Left ventricle myocardium inferior (tissue), 1 donor: ENCODE results near the gene PCNX3. TPM values are rescaled to one million over a fixed set of nuclear protein-coding genes. Genes with fewer than 3 reads are reported as not detected.

Experiments used
- DNase-seq: peaks from one replicate; pipeline ENCODE4 v3.0.0-alpha.2; 2020
- H3K27ac ChIP-seq: fragments of 200-600 bp; replicated peaks from 2 replicates; pipeline ENCODE4 v1.8.0; 2021
- H3K27me3 ChIP-seq: fragments of 200-600 bp; 2 replicates; pipeline ENCODE4 v1.8.0; 2021; ENCODE audit warnings: low read depth
- H3K36me3 ChIP-seq: fragments of 200-600 bp; 2 replicates; pipeline ENCODE4 v1.8.0; 2021
- H3K4me1 ChIP-seq: fragments of 200-600 bp; 2 replicates; pipeline ENCODE4 v1.8.0; 2021
- H3K4me3 ChIP-seq: fragments of 200-600 bp; 2 replicates; pipeline ENCODE4 v1.8.0; 2021; ENCODE audit warnings: mild to moderate bottlenecking, moderate library complexity
- H3K9me3 ChIP-seq: fragments of 200-600 bp; replicated peaks from 2 replicates; pipeline ENCODE4 v1.8.0; 2021
- intact Hi-C: fragments of 100-400 bp; cut with micrococcal nuclease; formaldehyde crosslinking; loops from one replicate; pipeline ENCODE4 v1.11.0; 2022
- total RNA-seq: library from RNA; stranded (reverse); fragmentation: NEBNext Ultra II Directional; extraction: Animal tissue kit (Norgen Biotek cat#: 25700); gene quantifications from one replicate; pipeline ENCODE4 v1.2.1, GENCODE V29; 2021
- TF ChIP-seq, protein P1 (sequence below): fragments of 200-600 bp; IDR thresholded peaks from 2 replicates; pipeline ENCODE4 v1.8.0; 2021; ENCODE audit warnings: antibody characterized with exemption, mild to moderate bottlenecking, borderline replicate concordance
- donor health status: DM: no; HTN: yes; CAD: no; lungs with severe emphysema.

The PCNX3 gene
- total RNA-seq, 1 donor from 2014 or later = 11.9 TPM

DNA sequence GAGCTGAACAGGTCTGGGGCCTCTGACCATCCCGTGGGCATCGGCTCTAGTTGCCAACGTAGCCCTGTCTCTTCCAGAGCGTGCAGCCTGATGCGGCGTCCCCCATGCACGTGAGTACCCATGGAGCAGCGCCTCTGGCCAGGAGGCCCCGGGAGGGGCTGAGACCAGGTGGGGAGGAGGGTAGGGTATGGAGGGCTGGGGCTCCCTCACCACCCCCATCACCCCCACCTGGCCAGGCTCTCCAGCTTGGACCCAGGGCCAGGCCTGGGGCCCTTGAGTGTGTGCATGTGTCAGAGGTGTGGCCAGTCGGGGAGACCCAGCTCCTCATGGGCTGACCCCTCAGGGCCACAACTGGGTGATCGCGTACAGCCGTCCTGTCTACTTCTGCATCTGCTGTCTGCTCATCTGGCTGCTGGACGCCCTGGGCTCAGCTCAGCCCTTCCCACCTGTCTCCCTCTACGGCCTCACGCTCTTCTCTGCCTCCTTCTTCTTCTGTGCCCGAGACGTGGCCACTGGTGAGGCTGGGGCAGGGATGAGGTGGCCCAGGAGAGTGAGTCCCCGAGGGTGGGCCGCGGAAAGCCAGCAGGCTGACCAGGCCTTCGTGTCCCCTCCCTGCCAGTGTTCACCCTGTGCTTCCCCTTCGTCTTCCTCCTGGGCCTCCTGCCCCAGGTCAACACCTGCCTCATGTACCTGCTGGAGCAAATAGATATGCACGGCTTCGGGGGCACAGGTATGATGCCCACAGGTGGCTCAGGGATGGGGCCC is 8.5 kb downstream of the PCNX3 start:
- no peaks in the 10 kb centered on the region for H3K27me3 ChIP-seq
- peaks cover 11% of the 10 kb centered on the region for H3K4me1 ChIP-seq
- no peak overlapping the region for H3K27ac ChIP-seq
- TF ChIP-seq, protein P1, sequence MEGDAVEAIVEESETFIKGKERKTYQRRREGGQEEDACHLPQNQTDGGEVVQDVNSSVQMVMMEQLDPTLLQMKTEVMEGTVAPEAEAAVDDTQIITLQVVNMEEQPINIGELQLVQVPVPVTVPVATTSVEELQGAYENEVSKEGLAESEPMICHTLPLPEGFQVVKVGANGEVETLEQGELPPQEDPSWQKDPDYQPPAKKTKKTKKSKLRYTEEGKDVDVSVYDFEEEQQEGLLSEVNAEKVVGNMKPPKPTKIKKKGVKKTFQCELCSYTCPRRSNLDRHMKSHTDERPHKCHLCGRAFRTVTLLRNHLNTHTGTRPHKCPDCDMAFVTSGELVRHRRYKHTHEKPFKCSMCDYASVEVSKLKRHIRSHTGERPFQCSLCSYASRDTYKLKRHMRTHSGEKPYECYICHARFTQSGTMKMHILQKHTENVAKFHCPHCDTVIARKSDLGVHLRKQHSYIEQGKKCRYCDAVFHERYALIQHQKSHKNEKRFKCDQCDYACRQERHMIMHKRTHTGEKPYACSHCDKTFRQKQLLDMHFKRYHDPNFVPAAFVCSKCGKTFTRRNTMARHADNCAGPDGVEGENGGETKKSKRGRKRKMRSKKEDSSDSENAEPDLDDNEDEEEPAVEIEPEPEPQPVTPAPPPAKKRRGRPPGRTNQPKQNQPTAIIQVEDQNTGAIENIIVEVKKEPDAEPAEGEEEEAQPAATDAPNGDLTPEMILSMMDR = no peak
- H3K36me3 ChIP-seq = peaks cover 94% of the 10 kb centered on the region
- no peaks in the 10 kb centered on the region for H3K9me3 ChIP-seq
- DNase-seq = no peak
- no peak overlapping the region for H3K4me3 ChIP-seq
- intact Hi-C loops = loop anchor here (5.0 kb wide), 1 partner anchor 353 kb away; no protein-coding TSS in a partner anchor

DNA sequence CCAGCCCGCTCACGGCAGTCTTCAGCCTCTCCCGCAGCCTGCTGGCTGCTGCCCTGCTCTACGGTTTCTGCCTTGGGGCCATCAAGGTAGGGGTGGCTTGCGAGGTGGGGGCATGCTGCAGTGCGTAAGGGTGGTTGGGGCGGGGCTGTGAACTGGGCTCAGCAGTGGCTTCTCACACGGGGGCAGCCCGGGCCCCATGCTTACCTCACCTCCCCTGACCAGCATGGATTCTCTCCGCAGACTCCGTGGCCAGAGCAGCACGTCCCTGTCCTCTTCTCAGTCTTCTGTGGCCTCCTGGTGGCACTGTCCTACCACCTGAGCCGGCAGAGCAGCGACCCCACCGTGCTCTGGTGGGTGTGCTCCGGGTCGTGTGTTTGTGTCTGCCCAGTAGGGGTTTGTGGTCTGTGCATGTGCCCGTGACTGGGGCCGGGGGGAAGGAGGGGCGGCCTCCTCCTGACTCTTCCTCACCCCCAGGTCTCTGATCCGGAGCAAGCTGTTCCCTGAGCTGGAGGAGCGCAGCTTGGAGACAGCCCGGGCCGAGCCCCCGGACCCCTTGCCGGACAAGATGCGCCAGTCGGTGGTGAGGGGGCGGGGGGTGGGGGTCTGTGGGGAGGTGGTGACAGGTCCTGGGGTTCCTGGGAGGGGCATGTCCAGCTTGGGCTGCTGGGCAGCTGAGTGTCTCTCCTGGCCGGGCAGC is 9.5 kb downstream of the PCNX3 start:
- H3K27ac ChIP-seq = no peak overlapping the region
- no peak overlapping the region for H3K4me3 ChIP-seq
- H3K36me3 ChIP-seq = peaks cover 94% of the 10 kb centered on the region
- no peaks in the 10 kb centered on the region for H3K9me3 ChIP-seq
- no peaks in the 10 kb centered on the region for H3K27me3 ChIP-seq
- peaks cover 17% of the 10 kb centered on the region for H3K4me1 ChIP-seq
- TF ChIP-seq, protein P1 = no peak
- DNase-seq = no peak
- intact Hi-C loops = loop anchor here (5.0 kb wide), 1 partner anchor 352 kb away; no protein-coding TSS in a partner anchor

DNA sequence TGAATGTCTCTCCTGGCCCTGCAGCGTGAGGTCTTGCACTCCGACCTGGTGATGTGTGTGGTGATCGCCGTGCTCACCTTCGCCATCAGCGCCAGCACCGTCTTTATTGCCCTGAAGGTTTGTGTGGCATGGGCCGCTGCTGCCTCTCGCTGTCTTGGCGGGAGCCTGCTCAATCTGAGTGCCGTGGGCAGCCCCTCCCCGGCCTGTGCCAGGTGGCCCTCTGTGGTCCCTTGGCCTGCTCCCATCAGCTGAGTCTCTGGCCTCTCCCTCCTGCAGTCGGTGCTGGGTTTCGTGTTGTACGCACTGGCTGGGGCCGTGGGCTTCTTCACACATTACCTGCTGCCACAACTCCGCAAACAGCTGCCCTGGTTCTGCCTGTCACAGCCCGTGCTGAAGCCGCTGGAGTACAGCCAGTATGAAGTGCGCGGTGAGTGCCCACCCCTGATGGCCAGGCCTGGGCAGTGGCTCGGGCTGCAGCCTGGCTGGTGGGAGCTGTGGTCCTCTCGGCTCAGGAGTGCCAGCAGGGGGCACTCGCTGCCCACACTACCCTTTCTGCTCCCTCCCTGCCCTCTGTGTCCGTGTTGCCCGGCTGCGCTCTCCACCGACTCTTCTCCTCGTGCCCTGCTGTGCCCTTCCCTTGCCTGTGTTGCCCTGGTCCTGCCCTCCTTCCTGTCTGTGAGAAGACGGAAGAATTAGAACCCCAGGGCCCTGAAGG is 10.2 kb downstream of the PCNX3 start:
- Histone ChIP-seq H3K36me3 (peaks cover 94% of the 10 kb centered on the region), H3K4me3 (no peak overlapping the region), H3K9me3 (no peaks in the 10 kb centered on the region), H3K27me3 (no peaks in the 10 kb centered on the region), H3K4me1 (peaks cover 24% of the 10 kb centered on the region), H3K27ac (no peak overlapping the region)
- TF ChIP-seq, protein P1 = peak; percentile 79
- DNase-seq = peak; percentile 70
- intact Hi-C loops = no loop called here

DNA sequence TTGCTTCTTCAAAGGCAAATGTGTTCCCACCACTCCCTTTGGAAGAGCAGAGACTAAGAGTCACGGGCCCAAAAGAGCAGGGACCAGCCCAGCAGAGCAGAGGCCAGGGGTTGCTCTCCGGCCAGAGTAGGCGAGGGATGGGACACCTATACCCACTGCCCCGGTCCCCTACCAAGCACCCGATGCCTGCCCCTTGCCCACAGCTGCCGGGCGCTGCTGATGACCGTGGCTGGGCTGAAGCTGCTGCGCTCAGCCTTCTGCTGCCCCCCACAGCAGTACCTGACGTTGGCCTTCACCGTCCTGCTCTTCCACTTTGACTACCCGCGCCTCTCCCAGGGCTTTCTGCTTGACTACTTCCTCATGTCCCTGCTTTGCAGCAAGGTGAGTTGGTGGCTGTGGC is 11.6 kb downstream of the PCNX3 start:
- Histone ChIP-seq H3K36me3 (peaks cover 94% of the 10 kb centered on the region), H3K4me3 (no peak overlapping the region), H3K27ac (no peak overlapping the region), H3K4me1 (peaks cover 24% of the 10 kb centered on the region), H3K9me3 (no peaks in the 10 kb centered on the region), H3K27me3 (no peaks in the 10 kb centered on the region)
- no peak for DNase-seq
- intact Hi-C loops = no loop called here
- TF ChIP-seq, protein P1 = no peak

DNA sequence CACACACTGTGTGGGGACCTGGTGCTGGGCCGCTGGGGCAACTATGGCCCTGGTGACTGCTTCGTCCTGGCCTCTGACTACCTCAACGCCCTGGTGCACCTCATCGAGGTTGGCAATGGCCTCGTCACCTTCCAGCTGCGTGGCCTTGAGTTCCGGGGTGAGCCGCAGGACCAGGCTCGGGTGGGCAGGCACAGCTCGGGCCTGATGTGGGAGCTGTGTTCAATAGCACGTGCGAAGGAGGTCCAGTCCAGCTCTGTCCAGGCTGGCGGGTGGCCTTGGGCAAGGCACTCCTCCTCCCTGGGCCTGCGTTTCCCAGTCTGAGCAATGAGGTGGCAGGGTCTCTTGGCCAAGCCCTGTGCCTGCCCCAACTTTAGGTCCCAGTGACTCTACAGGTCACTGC is 14.0 kb downstream of the PCNX3 start:
- intact Hi-C loops = no loop called here
- no peak for DNase-seq
- Histone ChIP-seq H3K4me1 (peaks cover 24% of the 10 kb centered on the region), H3K9me3 (no peaks in the 10 kb centered on the region), H3K27me3 (no peaks in the 10 kb centered on the region), H3K36me3 (peaks cover 95% of the 10 kb centered on the region), H3K27ac (no peak overlapping the region), H3K4me3 (no peak overlapping the region)
- TF ChIP-seq, protein P1 = no peak
